ES-I3 (cell line): ENCODE results near the gene POLR1B.
"Not testable (repeated sequence)": the region's sequence is repeated elsewhere in the genome, so short reads cannot be mapped to it uniquely, and the experiment has no call there.

Experiments used
- H3K36me3 ChIP-seq: 2 replicates; pipeline ENCODE4 v1.6.1; 2013; ENCODE audit warnings: mild to moderate bottlenecking, low read length, control low read depth, moderate library complexity; ENCODE audit not compliant: insufficient read depth
- H3K4me1 ChIP-seq: 2 replicates; pipeline ENCODE4 v1.6.1; 2013; ENCODE audit warnings: mild to moderate bottlenecking, control low read depth, low read length; ENCODE audit not compliant: insufficient read depth
- H3K9ac ChIP-seq: 2 replicates; pipeline ENCODE4 v1.6.1; 2013; ENCODE audit warnings: low read depth, mild to moderate bottlenecking, low read length, moderate library complexity
- H3K9me3 ChIP-seq: 2 replicates; pipeline ENCODE4 v1.6.1; 2013; ENCODE audit warnings: mild to moderate bottlenecking, low read length, moderate library complexity; ENCODE audit not compliant: control insufficient read depth, insufficient read depth

Gene POLR1B

DNA sequence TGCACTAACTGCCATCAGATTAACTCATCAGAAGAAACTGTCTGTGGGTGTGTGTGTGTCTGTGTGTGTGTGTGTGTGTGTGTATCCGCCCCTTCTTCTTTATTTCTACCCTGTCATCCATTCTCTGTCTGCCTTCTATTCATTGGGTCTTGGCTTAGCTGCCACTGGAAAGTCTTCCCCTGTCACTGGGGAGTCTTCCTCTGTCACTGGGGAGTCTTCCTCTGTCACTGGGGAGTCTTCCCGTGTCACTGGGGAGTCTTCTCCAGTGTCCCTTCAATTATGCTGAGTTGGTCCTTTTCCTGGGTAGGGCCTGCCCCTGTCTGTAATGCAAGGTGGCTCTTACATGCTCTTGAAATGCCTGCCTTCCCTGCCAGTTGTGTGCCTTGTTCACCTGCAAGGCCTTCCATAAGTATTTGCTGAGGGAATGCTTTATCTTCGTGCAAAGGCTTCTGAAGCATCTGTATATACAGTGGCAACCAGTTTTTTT is 18.9 kb upstream of the POLR1B start:
- no peak overlapping the region for H3K9ac ChIP-seq

DNA sequence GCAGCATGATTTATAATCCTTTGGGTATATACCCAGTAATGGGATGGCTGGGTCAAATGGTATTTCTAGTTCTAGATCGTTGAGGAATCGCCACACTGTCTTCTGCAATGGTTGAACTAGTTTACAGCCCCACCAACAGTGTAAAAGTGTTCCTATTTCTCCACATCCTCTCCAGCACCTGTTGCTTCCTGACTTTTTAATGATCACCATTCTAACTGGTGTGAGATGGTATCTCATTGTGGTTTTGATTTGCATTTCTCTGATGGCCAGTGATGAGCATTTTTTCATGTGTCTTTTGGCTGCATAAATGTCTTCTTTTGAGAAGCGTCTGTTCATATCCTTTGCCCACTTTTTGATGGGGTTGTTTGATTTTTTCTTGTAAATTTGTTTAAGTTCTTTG is 18.0 kb upstream of the POLR1B start:
- not testable (repeated sequence) for H3K9me3 ChIP-seq, H3K9ac ChIP-seq, H3K4me1 ChIP-seq, H3K36me3 ChIP-seq

More for the DNA sequence above, 18.9 kb upstream of the POLR1B start:
- Histone ChIP-seq H3K4me1 (no peaks in the 10 kb centered on the region), H3K36me3 (no peaks in the 10 kb centered on the region), H3K9me3 (no peaks in the 10 kb centered on the region)

DNA sequence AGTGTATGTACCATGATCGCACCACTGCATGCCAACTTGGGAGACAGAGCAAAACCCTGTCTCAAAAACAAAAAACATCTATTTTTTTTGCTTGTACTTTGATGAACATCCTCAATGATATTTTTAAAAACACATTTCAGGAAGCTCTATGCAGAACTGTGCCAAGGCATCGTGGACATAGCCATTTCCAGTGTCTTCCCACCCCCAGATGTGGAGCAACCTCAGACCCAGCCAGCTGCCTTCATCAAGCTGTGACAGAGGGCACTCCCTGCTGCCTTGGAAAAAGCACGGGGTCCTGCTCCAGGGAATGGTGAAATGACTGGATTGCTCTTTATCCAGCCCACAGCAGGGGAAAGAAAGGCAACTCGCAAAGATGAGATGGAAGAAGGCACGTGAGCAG is 13.7 kb upstream of the POLR1B start:
- Histone ChIP-seq H3K9ac (no peak overlapping the region), H3K4me1 (no peaks in the 10 kb centered on the region), H3K9me3 (no peaks in the 10 kb centered on the region), H3K36me3 (peaks cover 23% of the 10 kb centered on the region)

DNA sequence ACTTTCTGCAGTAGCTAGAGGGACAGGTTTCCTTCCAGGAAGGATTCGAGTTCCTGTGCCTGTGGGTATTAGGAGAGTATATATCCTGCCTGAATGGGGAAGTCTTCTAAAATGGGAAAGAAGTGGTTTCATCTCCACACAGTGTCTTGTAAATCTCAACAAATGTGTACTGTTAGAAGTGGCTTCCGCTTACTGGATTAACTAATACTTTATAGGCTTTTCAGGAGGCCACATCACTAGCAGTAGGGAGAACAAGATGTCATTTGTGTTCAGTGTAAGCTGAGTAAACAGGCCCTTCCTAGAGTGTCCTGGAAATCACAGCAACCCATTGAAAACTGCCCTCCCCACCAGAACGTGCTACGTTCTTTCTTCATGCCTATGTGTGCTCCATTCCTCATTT is 12.5 kb upstream of the POLR1B start:
- H3K9ac ChIP-seq = no peak overlapping the region
- H3K9me3 ChIP-seq = no peaks in the 10 kb centered on the region
- H3K4me1 ChIP-seq = no peaks in the 10 kb centered on the region
- H3K36me3 ChIP-seq = peaks cover 23% of the 10 kb centered on the region

DNA sequence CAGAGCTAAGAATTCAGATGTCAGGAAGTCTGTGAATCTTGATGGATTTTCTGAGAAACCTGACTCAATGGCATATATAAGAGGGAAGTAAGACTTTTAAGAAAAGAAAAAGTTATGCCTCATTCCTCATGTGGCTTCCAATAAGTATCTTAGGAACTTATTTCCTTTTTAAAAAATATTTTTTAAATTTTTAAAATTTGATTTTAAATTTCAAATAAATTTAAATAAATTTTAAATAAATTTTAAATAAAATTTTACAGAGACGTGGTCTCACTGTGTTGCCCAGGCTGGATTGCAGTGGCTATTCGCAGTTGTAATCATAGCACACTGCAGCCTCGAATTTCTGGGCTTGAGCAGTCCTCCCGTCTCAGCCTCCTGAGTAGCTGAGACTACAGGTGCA is 11.5 kb upstream of the POLR1B start:
- no peaks in the 10 kb centered on the region for H3K4me1 ChIP-seq
- H3K9me3 ChIP-seq = no peaks in the 10 kb centered on the region
- H3K9ac ChIP-seq = no peak overlapping the region
- peaks cover 23% of the 10 kb centered on the region for H3K36me3 ChIP-seq

DNA sequence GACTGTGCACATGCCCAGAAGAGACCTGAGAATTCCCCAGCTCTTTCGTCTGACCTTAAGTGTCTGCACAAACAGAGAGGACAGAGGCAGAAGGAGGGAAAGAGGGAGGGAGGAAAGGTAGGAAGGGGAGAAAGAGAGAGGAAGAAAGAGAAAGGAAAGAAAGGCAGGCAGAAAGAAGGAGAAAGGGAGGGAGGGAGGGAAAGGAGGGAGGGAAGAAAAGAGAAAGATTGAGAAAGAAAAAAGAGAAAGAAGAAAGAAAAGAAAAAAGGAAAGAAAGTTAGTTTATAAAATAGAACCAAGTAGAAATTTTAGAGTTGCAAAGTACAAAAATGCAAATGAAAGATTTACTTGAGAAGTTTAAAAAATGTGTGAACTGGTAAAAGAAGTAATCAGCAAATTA is 7.4 kb upstream of the POLR1B start:
- H3K9ac ChIP-seq = no peak overlapping the region
- peaks cover 11% of the 10 kb centered on the region; the same call in 1 of the 2 replicates for H3K36me3 ChIP-seq
- H3K4me1 ChIP-seq = no peaks in the 10 kb centered on the region
- H3K9me3 ChIP-seq = no peaks in the 10 kb centered on the region

DNA sequence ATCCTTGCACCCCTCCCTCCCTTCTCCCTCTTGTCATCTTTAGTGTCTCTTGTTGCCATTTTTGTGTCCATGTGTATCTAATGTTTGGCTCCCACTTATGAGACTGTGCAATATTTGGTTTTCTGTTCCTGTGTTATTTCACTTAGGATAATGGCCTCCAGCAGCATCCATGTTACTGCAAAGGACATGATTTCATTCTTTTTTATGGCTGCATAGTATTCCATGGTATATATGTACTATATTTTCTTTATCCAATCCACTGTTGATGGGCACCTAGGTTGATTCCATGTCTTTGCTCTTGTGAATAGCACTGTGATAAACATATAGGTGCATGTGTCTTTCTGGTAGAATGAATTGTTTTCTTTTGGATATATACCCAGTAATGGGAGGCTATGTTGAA is 5.6 kb upstream of the POLR1B start:
- H3K36me3 ChIP-seq, H3K9me3 ChIP-seq, H3K4me1 ChIP-seq, H3K9ac ChIP-seq: not testable (repeated sequence)

DNA sequence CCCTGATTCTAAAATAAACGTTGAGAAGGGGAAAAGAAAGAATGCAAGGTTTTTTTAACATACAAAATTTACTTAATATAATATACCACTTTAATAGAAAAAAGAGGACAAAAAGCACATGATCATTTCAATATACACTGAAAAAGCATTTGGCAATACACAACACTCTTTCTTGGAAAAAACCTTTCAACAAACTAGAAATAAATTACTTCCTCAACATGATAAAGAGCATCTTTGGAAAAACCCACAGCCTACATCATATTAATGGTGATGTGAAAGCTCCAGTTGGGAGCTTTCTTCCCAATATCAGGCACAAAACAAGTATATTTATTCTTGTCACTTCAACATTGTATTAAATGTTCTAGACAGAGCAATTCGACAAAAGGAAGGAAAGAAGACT is 3.0 kb upstream of the POLR1B start:
- Histone ChIP-seq H3K36me3 (no peaks in the 10 kb centered on the region), H3K9me3 (no peaks in the 10 kb centered on the region), H3K4me1 (no peaks in the 10 kb centered on the region), H3K9ac (no peak overlapping the region)

DNA sequence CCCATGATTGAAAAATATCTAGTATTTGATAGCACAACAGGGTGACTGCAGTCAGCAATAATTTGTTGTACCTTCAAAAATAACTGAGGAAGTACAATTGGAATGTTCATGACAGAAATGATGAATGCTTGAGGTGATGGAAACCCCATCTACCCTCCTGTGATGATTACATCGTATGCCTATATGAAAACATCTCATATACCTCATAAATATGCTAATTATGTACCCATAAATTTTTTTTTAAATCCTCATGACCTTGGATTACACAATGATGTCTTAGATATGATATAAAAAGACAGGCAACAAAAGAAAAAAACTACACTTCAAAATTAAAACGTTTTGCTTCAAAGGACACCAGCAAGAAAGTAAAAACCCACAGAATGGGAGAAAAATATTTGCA is 1.4 kb upstream of the POLR1B start:
- Histone ChIP-seq H3K36me3 (no peaks in the 10 kb centered on the region), H3K9ac (no peak overlapping the region), H3K4me1 (no peaks in the 10 kb centered on the region), H3K9me3 (no peaks in the 10 kb centered on the region)

DNA sequence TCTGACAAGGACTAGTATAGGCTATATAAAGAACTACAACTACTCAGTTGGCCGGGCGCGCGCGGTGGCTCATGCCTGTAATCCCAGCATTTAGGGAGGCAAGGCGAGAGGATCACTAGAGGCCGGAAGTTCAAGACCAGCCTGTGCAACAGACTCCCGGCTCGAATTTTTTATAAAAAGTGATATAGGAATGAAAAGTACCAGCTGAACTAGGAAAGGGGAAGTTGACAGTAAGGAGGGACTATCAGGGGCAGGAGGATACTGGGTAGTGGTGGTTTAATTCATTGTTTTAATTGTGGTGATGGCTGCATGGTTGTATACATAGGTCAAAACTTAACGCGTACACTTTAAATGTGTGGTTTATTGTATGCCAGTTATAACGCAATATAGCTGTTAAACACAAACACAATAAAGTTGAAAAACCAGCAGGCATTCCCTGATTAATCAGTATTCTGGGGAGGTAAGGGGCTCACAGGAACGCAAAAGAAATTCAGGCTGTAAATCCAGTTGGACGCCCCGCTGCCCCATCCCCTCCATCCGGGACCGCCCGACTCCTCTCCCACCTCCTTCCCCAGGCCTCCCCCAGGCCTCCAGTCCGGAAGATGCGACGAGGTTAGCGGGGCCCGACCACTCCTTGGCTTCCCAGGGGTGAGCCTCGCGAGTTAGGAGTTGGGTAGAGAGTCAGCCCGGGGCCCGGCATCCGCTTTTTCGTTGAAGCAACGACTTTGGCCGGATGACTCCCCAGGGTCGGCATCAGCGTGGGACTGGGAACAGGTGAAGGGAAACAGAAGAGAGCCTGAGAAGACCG is 746 bp upstream of the POLR1B start:
- no peaks in the 10 kb centered on the region for H3K4me1 ChIP-seq
- no peaks in the 10 kb centered on the region for H3K36me3 ChIP-seq

DNA sequence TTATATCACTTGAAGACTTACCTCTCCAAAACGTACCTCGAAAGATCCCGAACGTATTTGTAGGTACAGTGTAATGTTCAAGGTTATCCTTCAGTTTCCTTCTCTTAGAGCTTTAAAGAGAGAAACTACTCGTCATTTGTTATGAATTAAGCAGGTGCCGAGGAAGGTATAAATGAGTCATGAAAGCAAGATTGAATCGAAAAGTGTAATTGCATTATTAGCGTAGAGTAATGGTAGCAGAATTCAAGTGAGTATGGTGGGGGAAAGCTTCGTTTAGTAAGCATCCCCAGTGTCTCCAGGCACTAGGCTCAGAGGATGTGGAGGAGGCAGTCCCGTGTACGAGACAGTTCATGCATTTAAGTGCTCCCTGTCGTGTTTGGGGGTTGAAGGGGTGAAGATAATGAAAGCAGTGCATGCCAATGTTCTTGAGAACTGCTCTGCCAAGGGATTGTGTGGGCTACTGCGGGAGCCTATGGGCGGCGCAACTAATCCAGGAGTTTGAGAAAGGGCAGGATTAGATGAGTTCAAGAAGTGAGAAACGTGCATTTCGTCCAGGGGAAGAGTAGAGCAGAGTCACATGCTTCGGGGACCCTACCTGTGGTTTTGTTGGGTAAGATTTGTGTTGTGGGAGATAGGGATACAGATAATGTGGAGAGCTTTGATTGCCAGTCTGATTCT is 858 bp downstream of the POLR1B start:
- peak overlapping the region; percentile 95 for H3K9ac ChIP-seq
- H3K4me1 ChIP-seq = no peaks in the 10 kb centered on the region
- H3K36me3 ChIP-seq = peaks cover 11% of the 10 kb centered on the region; the same call in 1 of the 2 replicates
- no peaks in the 10 kb centered on the region for H3K9me3 ChIP-seq

More for the DNA sequence above, 746 bp upstream of the POLR1B start:
- peak overlapping the region; percentile 95 for H3K9ac ChIP-seq
- H3K9me3 ChIP-seq = no peaks in the 10 kb centered on the region

DNA sequence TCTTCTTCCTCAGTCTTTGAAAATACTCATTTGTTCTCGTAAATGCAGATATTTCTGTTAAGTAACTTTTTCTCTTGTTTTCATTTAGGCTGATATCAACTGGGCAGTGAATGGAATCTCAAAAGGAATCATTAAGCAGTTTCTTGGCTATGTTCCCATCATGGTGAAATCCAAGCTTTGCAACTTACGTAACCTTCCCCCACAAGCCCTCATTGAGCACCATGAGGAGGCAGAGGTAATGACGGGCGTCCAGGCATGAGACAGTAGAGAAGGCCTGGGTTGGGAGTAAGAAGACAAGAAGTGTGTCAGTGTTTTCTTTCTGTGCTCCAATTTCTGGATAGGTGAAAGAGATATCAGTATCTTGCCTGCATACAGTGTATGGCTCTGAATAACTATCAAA is 5.1 kb downstream of the POLR1B start:
- H3K36me3 ChIP-seq = peaks cover 16% of the 10 kb centered on the region
- no peaks in the 10 kb centered on the region for H3K9me3 ChIP-seq
- H3K4me1 ChIP-seq = no peaks in the 10 kb centered on the region
- H3K9ac ChIP-seq = no peak overlapping the region

DNA sequence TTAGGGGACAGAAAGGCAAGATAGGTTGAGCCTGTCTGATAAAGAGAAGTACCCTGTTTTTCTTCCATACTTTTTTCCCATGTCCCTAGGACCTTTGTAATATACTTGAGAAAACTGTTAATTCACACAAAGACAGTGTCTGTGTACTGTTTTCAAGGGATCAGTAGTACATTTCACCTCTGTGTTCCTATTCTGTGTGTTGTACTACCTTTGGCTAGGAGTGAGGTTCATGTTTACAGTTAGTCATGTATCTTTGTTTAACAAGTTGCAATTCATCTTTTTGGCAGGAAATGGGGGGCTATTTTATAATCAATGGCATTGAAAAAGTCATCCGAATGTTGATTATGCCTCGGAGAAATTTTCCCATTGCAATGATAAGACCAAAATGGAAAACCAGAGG is 6.7 kb downstream of the POLR1B start:
- H3K36me3 ChIP-seq = peaks cover 27% of the 10 kb centered on the region
- H3K4me1 ChIP-seq = no peaks in the 10 kb centered on the region
- no peak overlapping the region for H3K9ac ChIP-seq
- no peaks in the 10 kb centered on the region for H3K9me3 ChIP-seq

DNA sequence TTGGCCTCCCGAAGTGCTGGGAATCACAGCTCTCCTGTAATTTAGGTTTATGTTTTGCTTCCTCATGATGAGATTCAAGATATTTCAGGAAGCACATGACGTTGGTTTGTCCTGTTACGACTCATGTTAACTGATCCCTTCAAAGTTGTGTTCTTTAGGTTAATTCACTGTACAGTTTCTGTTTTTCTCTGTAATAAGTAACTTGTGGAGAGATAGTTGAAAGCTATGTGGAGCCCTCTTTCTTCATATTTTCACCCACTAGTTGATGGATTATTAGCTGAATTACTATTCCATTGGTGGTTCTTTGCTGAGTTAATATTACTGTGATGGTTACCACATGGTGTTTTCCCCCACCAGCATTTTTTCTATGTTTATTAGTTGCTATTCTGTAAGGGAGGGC is 23.8 kb downstream of the POLR1B start:
- H3K36me3 ChIP-seq = peaks cover 6% of the 10 kb centered on the region
- no peaks in the 10 kb centered on the region for H3K9me3 ChIP-seq
- no peak overlapping the region for H3K9ac ChIP-seq
- no peaks in the 10 kb centered on the region for H3K4me1 ChIP-seq

DNA sequence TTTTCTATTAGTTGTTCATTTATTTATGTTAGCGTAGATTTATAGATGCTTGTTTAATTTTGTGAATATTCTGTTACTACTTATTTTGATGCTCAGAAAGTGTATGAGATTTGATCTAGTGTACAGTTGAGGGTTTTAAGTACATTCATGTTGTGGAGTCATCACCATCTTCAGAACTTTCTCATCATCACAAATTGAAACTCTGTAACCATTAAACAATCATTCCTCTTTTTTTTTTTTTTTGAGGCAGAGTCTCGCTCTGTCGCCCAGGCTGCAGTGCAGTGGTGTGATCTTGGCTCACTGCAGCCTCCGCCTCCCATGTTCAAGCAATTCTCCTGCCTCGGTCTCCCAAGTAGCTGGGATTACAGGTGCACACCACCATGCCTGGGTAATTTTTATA is 24.2 kb downstream of the POLR1B start:
- not testable (repeated sequence) for H3K9ac ChIP-seq, H3K36me3 ChIP-seq, H3K4me1 ChIP-seq, H3K9me3 ChIP-seq
